Vagina (tissue), 2 donors: ENCODE results near the gene MYO1D. TPM values are rescaled to one million over a fixed set of nuclear protein-coding genes. Genes with fewer than 3 reads are reported as not detected.

Source experiments
- DNase-seq, 2 donors: peaks; one replicate each; pipeline ENCODE4 v3.0.0-alpha.2; 2017; ENCODE audit errors: extremely low spot score in 2 of 2
- H3K27ac ChIP-seq: fragments of 200-600 bp; sonication (generic); one replicate; pipeline ENCODE4 v1.5.1; 2019
- H3K27me3 ChIP-seq: fragments of 200-600 bp; sonication (generic); one replicate; pipeline ENCODE4 v1.5.1; 2019
- H3K36me3 ChIP-seq, 2 donors: fragments of 200-600 bp; sonication (generic); one replicate each; pipeline ENCODE4 v1.5.1; 2017 to 2019
- H3K4me1 ChIP-seq: fragments of 200-600 bp; sonication (generic); one replicate; pipeline ENCODE4 v1.5.1; 2019
- H3K4me3 ChIP-seq, 2 donors: fragments of 200-600 bp; sonication (generic); 1 replicate in 1 of 2; 2 replicates in 1 of 2; pipeline ENCODE4 v1.5.1; 2016 to 2019
- H3K9me3 ChIP-seq: fragments of 200-600 bp; sonication (generic); one replicate; pipeline ENCODE4 v1.5.1; 2019
- CTCF ChIP-seq, 3 experiments: fragments of 450-650 bp in 2 of 3; fragments of 200-600 bp in 1 of 3; sonication (generic) in 1 of 3; IDR thresholded peaks; one replicate each; pipeline ENCODE4 v1.5.1; 2017 to 2019; ENCODE audit warnings: antibody characterized with exemption in 3 of 3, mild to moderate bottlenecking in 2 of 3, moderate library complexity in 2 of 3
- POLR2A ChIP-seq, 2 donors: fragments of 450-650 bp; IDR thresholded peaks; one replicate each; pipeline ENCODE4 v1.6.1; 2017; ENCODE audit warnings: antibody characterized with exemption in 2 of 2, mild to moderate bottlenecking in 2 of 2, moderate library complexity in 2 of 2
- POLR2AphosphoS5 ChIP-seq, 2 donors: sonication (generic); formaldehyde crosslinking; IDR thresholded peaks; one replicate each; pipeline ENCODE4 v1.9.0; 2017; ENCODE audit warnings: antibody characterized with exemption in 2 of 2, mild to moderate bottlenecking in 2 of 2, low read depth in 1 of 2; ENCODE audit not compliant: insufficient read depth in 1 of 2
- intact Hi-C: fragments of 100-400 bp; cut with DNase I; formaldehyde crosslinking; loops from one replicate; pipeline ENCODE4 v1.15.1; 2023
- total RNA-seq: library from RNA; depleted of rRNA; stranded (reverse); fragments of >200 nt; gene quantifications from one replicate; pipeline ENCODE4 v1.2.3, GENCODE V29; 2016

The MYO1D gene
- total RNA-seq, 1 donor from 2014 or later, result 44.7 TPM

GRCh38 chr17:32831223-32831622 lies 45.7 kb downstream of the MYO1D start:
- intact Hi-C loops, result no loop called here
- TF ChIP-seq CTCF (IDR thresholded peaks at IDR 0.05) (no peak), POLR2AphosphoS5 (IDR thresholded peaks at IDR 0.05; ENCODE audit: insufficient read depth in 1 of 2, low read depth in 1 of 2) (no peak), POLR2A (IDR thresholded peaks at IDR 0.05) (no peak)
- H3K27ac ChIP-seq, result no peak overlapping the region
- no peaks in the 10 kb centered on the region for H3K36me3 ChIP-seq
- no peak for DNase-seq
- H3K27me3 ChIP-seq, result no peaks in the 10 kb centered on the region
- no peak overlapping the region for H3K4me3 ChIP-seq
- peaks cover 6% of the 10 kb centered on the region for H3K4me1 ChIP-seq
- H3K9me3 ChIP-seq, result no peaks in the 10 kb centered on the region

- no peak for TF ChIP-seq POLR2AphosphoS5 (IDR thresholded peaks at IDR 0.05; ENCODE audit: insufficient read depth in 1 of 2, low read depth in 1 of 2)
- H3K36me3 ChIP-seq, result no peaks in the 10 kb centered on the region
- H3K4me3 ChIP-seq, result no peak overlapping the region
- no peaks in the 10 kb centered on the region for H3K9me3 ChIP-seq
- H3K4me1 ChIP-seq, result peaks cover 6% of the 10 kb centered on the region
- intact Hi-C loops, result no loop called here
- no peaks in the 10 kb centered on the region for H3K27me3 ChIP-seq
- H3K27ac ChIP-seq, result peak overlapping the region; percentile 47
- DNase-seq, result no peak
Measured at GRCh38 chr17:32828822-32829221, 48.1 kb downstream of the MYO1D start.

- H3K4me1 ChIP-seq, result peaks cover 6% of the 10 kb centered on the region
- TF ChIP-seq POLR2A (IDR thresholded peaks at IDR 0.05) (no peak), POLR2AphosphoS5 (IDR thresholded peaks at IDR 0.05; ENCODE audit: insufficient read depth in 1 of 2, low read depth in 1 of 2) (no peak), CTCF (IDR thresholded peaks at IDR 0.05) (no peak)
- H3K36me3 ChIP-seq, result no peaks in the 10 kb centered on the region
- peak overlapping the region; percentile 47 for H3K27ac ChIP-seq
- H3K4me3 ChIP-seq, result no peak overlapping the region
- H3K27me3 ChIP-seq, result no peaks in the 10 kb centered on the region
- DNase-seq, result no peak
- H3K9me3 ChIP-seq, result no peaks in the 10 kb centered on the region
- intact Hi-C loops, result no loop called here
Measured at GRCh38 chr17:32827227-32827626, 49.7 kb downstream of the MYO1D start.

- TF ChIP-seq POLR2AphosphoS5 (IDR thresholded peaks at IDR 0.05; ENCODE audit: insufficient read depth in 1 of 2, low read depth in 1 of 2) (no peak), POLR2A (IDR thresholded peaks at IDR 0.05) (no peak), CTCF (IDR thresholded peaks at IDR 0.05) (no peak)
- Histone ChIP-seq H3K36me3 (no peaks in the 10 kb centered on the region), H3K4me1 (peaks cover 6% of the 10 kb centered on the region), H3K27me3 (no peaks in the 10 kb centered on the region), H3K4me3 (no peak overlapping the region), H3K9me3 (no peaks in the 10 kb centered on the region), H3K27ac (no peak overlapping the region)
- intact Hi-C loops, result no loop called here
- no peak for DNase-seq
Measured at GRCh38 chr17:32826076-32826475, 50.8 kb downstream of the MYO1D start.

GRCh38 chr17:32824334-32824733 lies 52.6 kb downstream of the MYO1D start:
- H3K4me1 ChIP-seq, result peaks cover 6% of the 10 kb centered on the region
- TF ChIP-seq CTCF (IDR thresholded peaks at IDR 0.05), result no peak
- no peak for TF ChIP-seq POLR2A (IDR thresholded peaks at IDR 0.05)
- TF ChIP-seq POLR2AphosphoS5 (IDR thresholded peaks at IDR 0.05; ENCODE audit: insufficient read depth in 1 of 2, low read depth in 1 of 2), result no peak
- H3K36me3 ChIP-seq, result no peaks in the 10 kb centered on the region
- no peak for DNase-seq
- no peak overlapping the region for H3K4me3 ChIP-seq
- intact Hi-C loops, result no loop called here
- H3K27ac ChIP-seq, result no peak overlapping the region
- no peaks in the 10 kb centered on the region for H3K27me3 ChIP-seq
- no peaks in the 10 kb centered on the region for H3K9me3 ChIP-seq
